GM23338 (cell line): ENCODE measurements around the gene MAP3K7CL. TPM values are rescaled to one million over a fixed set of nuclear protein-coding genes. Genes with fewer than 3 reads are reported as not detected.

ENCODE experiments used
- ATAC-seq: fragments of 200-7000 bp; cut with Tn5 transposase; 3 replicates; pipeline ENCODE4 v1.9.1; 2020
- DNase-seq: peaks from one replicate; pipeline ENCODE4 v3.0.0-alpha.2; 2015; ENCODE audit warnings: low spot score
- H2AFZ ChIP-seq: fragments of 200-600 bp; sonication (generic); 2 replicates; pipeline ENCODE4 v1.8.0; 2016; ENCODE audit warnings: antibody characterized with exemption, mild to moderate bottlenecking, moderate library complexity
- H3F3A ChIP-seq: fragments of 200-600 bp; sonication (generic); replicated peaks from 2 replicates; pipeline ENCODE4 v1.8.0; 2017; ENCODE audit warnings: antibody characterized with exemption, mixed run types, low read depth
- H3K27ac ChIP-seq: fragments of 200-600 bp; sonication (generic); 2 replicates; pipeline ENCODE4 v1.6.1; 2016; ENCODE audit warnings: low read depth
- H3K27me3 ChIP-seq: fragments of 200-600 bp; sonication (generic); 2 replicates; pipeline ENCODE4 v1.8.0; 2016; ENCODE audit warnings: mild to moderate bottlenecking, mixed run types, moderate library complexity; ENCODE audit not compliant: insufficient read depth
- H3K36me3 ChIP-seq: fragments of 200-600 bp; sonication (generic); 2 replicates; pipeline ENCODE4 v1.8.0; 2016; ENCODE audit warnings: mild to moderate bottlenecking; ENCODE audit not compliant: insufficient read depth
- H3K4me1 ChIP-seq: fragments of 200-600 bp; sonication (generic); 2 replicates; pipeline ENCODE4 v1.8.0; 2016; ENCODE audit warnings: mild to moderate bottlenecking, moderate library complexity; ENCODE audit not compliant: insufficient read depth
- H3K4me2 ChIP-seq: fragments of 200-600 bp; sonication (generic); 2 replicates; pipeline ENCODE4 v1.7.1; 2017; ENCODE audit warnings: mixed run types
- H3K4me3 ChIP-seq: fragments of 200-600 bp; sonication (generic); 2 replicates; pipeline ENCODE4 v1.6.1; 2016; ENCODE audit warnings: mixed run types
- H3K79me2 ChIP-seq: fragments of 200-600 bp; sonication (generic); replicated peaks from 2 replicates; pipeline ENCODE4 v1.8.0; 2017; ENCODE audit warnings: mild to moderate bottlenecking; ENCODE audit not compliant: insufficient read depth
- H3K9me2 ChIP-seq: fragments of 200-600 bp; sonication (generic); 2 replicates; pipeline ENCODE4 v1.8.0; 2017; ENCODE audit not compliant: insufficient read depth
- H4K20me1 ChIP-seq: fragments of 200-600 bp; sonication (generic); replicated peaks from 2 replicates; pipeline ENCODE4 v1.8.0; 2017; ENCODE audit warnings: mild to moderate bottlenecking; ENCODE audit not compliant: insufficient read depth
- H3K27ac Mint-ChIP-seq: 2 replicates; pipeline ENCODE4 v1.8.0; 2020; ENCODE audit warnings: inconsistent platforms, mild to moderate bottlenecking, moderate library complexity, mixed read lengths
- H3K27me3 Mint-ChIP-seq: 3 replicates; pipeline ENCODE4 v1.8.0; 2022; ENCODE audit warnings: low read depth, mild to moderate bottlenecking, moderate library complexity, mixed read lengths, inconsistent platforms; ENCODE audit not compliant: insufficient read depth, poor library complexity
- H3K36me3 Mint-ChIP-seq: 3 replicates; pipeline ENCODE4 v1.8.0; 2021; ENCODE audit warnings: low read depth, mild to moderate bottlenecking, inconsistent platforms, moderate library complexity, mixed read lengths
- H3K4me1 Mint-ChIP-seq: 3 replicates; pipeline ENCODE4 v1.8.0; 2020; ENCODE audit warnings: mild to moderate bottlenecking, inconsistent platforms, mixed read lengths
- H3K4me3 Mint-ChIP-seq: 3 replicates; pipeline ENCODE4 v1.8.0; 2021; ENCODE audit warnings: moderate library complexity, mild to moderate bottlenecking, inconsistent platforms, mixed read lengths
- H3K9me3 Mint-ChIP-seq: 3 replicates; pipeline ENCODE4 v1.8.0; 2020; ENCODE audit warnings: moderate library complexity, mild to moderate bottlenecking, inconsistent platforms, mixed read lengths
- CREB1 ChIP-seq: fragments of 250-450 bp; sonication (Bioruptor Pico); IDR thresholded peaks from 2 replicates; pipeline ENCODE4 v1.5.0; 2020; ENCODE audit warnings: low read depth, mild to moderate bottlenecking, moderate library complexity
- CTCF ChIP-seq, 2 experiments: fragments of 200-600 bp in 1 of 2; sonication (generic) in 1 of 2; conservative IDR thresholded peaks; 2 replicates each; pipeline versions ENCODE4 v1.5.1 to v1.6.1; 2016 to 2017; ENCODE audit warnings: antibody characterized with exemption in 2 of 2, low read depth in 2 of 2, mild to moderate bottlenecking in 2 of 2, moderate library complexity in 1 of 2
- ETS1 ChIP-seq: IDR thresholded peaks from 2 replicates; pipeline ENCODE4 v1.6.1; 2016; ENCODE audit warnings: antibody characterized with exemption
- EZH2 ChIP-seq: fragments of 200-600 bp; sonication (generic); IDR thresholded peaks from one replicate; pipeline ENCODE4 v1.8.0; 2017; ENCODE audit warnings: antibody characterized with exemption, mild to moderate bottlenecking, low read depth; ENCODE audit not compliant: unreplicated experiment
- EZH2phosphoT487 ChIP-seq: fragments of 200-600 bp; sonication (generic); IDR thresholded peaks from one replicate; pipeline ENCODE4 v1.8.1; 2018; ENCODE audit warnings: antibody characterized with exemption; ENCODE audit not compliant: unreplicated experiment
- JUNB ChIP-seq: IDR thresholded peaks from one replicate; pipeline ENCODE4 v1.6.1; 2016; ENCODE audit warnings: antibody characterized with exemption; ENCODE audit not compliant: unreplicated experiment
- NANOG ChIP-seq: IDR thresholded peaks from 2 replicates; pipeline ENCODE4 v1.6.1; 2016; ENCODE audit warnings: antibody characterized with exemption, borderline replicate concordance
- POLR2AphosphoS5 ChIP-seq: IDR thresholded peaks from 2 replicates; pipeline ENCODE4 v1.6.1; 2016; ENCODE audit warnings: antibody characterized with exemption, low read depth
- REST ChIP-seq: IDR thresholded peaks from one replicate; pipeline ENCODE4 v1.6.1; 2018; ENCODE audit warnings: antibody characterized with exemption; ENCODE audit not compliant: unreplicated experiment
- STAT1 ChIP-seq: IDR thresholded peaks from one replicate; pipeline ENCODE4 v1.6.1; 2016; ENCODE audit warnings: antibody characterized with exemption; ENCODE audit not compliant: unreplicated experiment
- ZNF114 ChIP-seq: fragments of 250-450 bp; sonication (Bioruptor Pico); IDR thresholded peaks from 2 replicates; pipeline ENCODE4 v1.5.0; 2020; ENCODE audit warnings: mild to moderate bottlenecking, moderate library complexity
- ZNF331 ChIP-seq: fragments of 250-450 bp; sonication (Bioruptor Pico); IDR thresholded peaks from 2 replicates; pipeline ENCODE4 v1.5.0; 2020; ENCODE audit warnings: low read depth, mild to moderate bottlenecking, moderate library complexity
- polyA plus RNA-seq: library from polyadenylated mRNA; unstranded; fragments of >200 nt; fragmentation: Nextera tagmentation; extraction: Ambion mirVana; gene quantifications from 2 replicates; pipeline ENCODE4 v1.2.1, GENCODE V29; 2016
- total RNA-seq: library from RNA; depleted of rRNA; stranded (reverse); fragments of >200 nt; shearing (Covaris generic); gene quantifications from 2 replicates; pipeline ENCODE4 v1.2.3, GENCODE V29; 2014
- TF ChIP-seq, protein P1 (sequence below): fragments of 250-450 bp; sonication (Bioruptor Pico); IDR thresholded peaks from 2 replicates; pipeline ENCODE4 v1.5.0; 2020; ENCODE audit warnings: mild to moderate bottlenecking, moderate library complexity

MAP3K7CL gene
- total and polyA plus RNA-seq, 2 experiments from 2014 or later: 2.4 to 3.6 TPM

DNA sequence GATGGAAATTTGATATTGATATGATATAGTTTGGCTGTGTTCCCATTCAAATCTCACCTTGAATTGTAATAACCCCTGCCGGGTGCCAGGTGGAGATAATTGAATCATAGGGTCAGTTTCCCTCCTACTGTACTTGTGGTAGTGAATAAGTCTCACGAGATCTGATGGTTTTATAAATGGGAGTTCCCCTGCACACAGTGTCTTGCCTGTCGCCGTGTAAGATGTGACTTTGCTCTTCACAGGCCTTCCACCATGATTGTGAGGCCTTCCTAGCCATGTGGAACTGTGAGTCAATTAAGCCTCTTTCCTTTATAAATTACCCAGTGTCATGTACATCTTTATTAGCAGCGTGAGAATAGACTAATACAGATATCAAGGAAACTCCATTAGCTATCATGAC is 74.6 kb downstream of the MAP3K7CL start:
- H3K9me2 ChIP-seq: peaks cover 4% of the 10 kb centered on the region
- H3K27ac ChIP-seq: no peak overlapping the region
- no peaks in the 10 kb centered on the region for H3K27me3 ChIP-seq
- no peak for ATAC-seq
- Mint-ChIP-seq H3K36me3 (no peaks in the 10 kb centered on the region; the same call in 2 of the 3 replicates), H3K27me3 (no peaks in the 10 kb centered on the region), H3K4me1 (no peaks in the 10 kb centered on the region), H3K9me3 (peaks cover 8% of the 10 kb centered on the region; the same call in 2 of the 3 replicates), H3K4me3 (no peak overlapping the region), H3K27ac (no peak overlapping the region)
- TF ChIP-seq CTCF (conservative IDR thresholded peaks at IDR 0.05; ENCODE audit: low read depth in 2 of 2): no peak
- TF ChIP-seq ETS1: no peak
- TF ChIP-seq ZNF331: no peak
- TF ChIP-seq POLR2AphosphoS5: no peak
- no peak for TF ChIP-seq EZH2phosphoT487
- no peak for TF ChIP-seq NANOG
- TF ChIP-seq JUNB: no peak
- no peak for TF ChIP-seq CREB1 (CRISPR knock-in tag)
- TF ChIP-seq STAT1: no peak
- TF ChIP-seq REST: no peak
- TF ChIP-seq, protein P1, sequence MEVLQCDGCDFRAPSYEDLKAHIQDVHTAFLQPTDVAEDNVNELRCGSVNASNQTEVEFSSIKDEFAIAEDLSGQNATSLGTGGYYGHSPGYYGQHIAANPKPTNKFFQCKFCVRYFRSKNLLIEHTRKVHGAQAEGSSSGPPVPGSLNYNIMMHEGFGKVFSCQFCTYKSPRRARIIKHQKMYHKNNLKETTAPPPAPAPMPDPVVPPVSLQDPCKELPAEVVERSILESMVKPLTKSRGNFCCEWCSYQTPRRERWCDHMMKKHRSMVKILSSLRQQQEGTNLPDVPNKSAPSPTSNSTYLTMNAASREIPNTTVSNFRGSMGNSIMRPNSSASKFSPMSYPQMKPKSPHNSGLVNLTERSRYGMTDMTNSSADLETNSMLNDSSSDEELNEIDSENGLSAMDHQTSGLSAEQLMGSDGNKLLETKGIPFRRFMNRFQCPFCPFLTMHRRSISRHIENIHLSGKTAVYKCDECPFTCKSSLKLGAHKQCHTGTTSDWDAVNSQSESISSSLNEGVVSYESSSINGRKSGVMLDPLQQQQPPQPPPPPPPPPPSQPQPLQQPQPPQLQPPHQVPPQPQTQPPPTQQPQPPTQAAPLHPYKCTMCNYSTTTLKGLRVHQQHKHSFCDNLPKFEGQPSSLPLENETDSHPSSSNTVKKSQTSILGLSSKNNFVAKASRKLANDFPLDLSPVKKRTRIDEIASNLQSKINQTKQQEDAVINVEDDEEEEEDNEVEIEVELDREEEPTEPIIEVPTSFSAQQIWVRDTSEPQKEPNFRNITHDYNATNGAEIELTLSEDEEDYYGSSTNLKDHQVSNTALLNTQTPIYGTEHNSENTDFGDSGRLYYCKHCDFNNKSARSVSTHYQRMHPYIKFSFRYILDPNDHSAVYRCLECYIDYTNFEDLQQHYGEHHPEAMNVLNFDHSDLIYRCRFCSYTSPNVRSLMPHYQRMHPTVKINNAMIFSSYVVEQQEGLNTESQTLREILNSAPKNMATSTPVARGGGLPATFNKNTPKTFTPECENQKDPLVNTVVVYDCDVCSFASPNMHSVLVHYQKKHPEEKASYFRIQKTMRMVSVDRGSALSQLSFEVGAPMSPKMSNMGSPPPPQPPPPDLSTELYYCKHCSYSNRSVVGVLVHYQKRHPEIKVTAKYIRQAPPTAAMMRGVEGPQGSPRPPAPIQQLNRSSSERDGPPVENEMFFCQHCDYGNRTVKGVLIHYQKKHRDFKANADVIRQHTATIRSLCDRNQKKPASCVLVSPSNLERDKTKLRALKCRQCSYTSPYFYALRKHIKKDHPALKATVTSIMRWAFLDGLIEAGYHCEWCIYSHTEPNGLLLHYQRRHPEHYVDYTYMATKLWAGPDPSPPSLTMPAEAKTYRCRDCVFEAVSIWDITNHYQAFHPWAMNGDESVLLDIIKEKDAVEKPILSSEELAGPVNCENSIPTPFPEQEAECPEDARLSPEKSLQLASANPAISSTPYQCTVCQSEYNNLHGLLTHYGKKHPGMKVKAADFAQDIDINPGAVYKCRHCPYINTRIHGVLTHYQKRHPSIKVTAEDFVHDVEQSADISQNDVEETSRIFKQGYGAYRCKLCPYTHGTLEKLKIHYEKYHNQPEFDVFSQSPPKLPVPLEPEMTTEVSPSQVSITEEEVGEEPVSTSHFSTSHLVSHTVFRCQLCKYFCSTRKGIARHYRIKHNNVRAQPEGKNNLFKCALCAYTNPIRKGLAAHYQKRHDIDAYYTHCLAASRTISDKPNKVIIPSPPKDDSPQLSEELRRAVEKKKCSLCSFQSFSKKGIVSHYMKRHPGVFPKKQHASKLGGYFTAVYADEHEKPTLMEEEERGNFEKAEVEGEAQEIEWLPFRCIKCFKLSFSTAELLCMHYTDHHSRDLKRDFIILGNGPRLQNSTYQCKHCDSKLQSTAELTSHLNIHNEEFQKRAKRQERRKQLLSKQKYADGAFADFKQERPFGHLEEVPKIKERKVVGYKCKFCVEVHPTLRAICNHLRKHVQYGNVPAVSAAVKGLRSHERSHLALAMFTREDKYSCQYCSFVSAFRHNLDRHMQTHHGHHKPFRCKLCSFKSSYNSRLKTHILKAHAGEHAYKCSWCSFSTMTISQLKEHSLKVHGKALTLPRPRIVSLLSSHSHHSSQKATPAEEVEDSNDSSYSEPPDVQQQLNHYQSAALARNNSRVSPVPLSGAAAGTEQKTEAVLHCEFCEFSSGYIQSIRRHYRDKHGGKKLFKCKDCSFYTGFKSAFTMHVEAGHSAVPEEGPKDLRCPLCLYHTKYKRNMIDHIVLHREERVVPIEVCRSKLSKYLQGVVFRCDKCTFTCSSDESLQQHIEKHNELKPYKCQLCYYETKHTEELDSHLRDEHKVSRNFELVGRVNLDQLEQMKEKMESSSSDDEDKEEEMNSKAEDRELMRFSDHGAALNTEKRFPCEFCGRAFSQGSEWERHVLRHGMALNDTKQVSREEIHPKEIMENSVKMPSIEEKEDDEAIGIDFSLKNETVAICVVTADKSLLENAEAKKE (CRISPR knock-in tag): no peak
- no peak for TF ChIP-seq ZNF114 (CRISPR knock-in tag)
- no peak for TF ChIP-seq EZH2
- no peaks in the 10 kb centered on the region for H3F3A ChIP-seq
- no peaks in the 10 kb centered on the region for H4K20me1 ChIP-seq
- H2AFZ ChIP-seq: no peak overlapping the region
- no peaks in the 10 kb centered on the region for H3K79me2 ChIP-seq
- no peak overlapping the region for H3K4me3 ChIP-seq
- DNase-seq: no peak
- H3K4me2 ChIP-seq: no peak overlapping the region
- H3K36me3 ChIP-seq: 0 out of 2 replicates have a peak, but pooled peaks cover 3% of the 10 kb centered on the region
- H3K4me1 ChIP-seq: no peaks in the 10 kb centered on the region
